HG03558 (cell line): ENCODE measurements around the gene UBE3D.
"Not testable (repeated sequence)": the region's sequence is repeated elsewhere in the genome, so short reads cannot be mapped to it uniquely, and the experiment has no call there.

ENCODE experiments used
- ATAC-seq: cut with Tn5 transposase; IDR thresholded peaks from one replicate; pipeline ENCODE4 v1.9.1; 2021; ENCODE audit warnings: moderate number of reproducible peaks; ENCODE audit not compliant: unreplicated experiment; ENCODE audit errors: extremely low read depth

UBE3D gene

DNA sequence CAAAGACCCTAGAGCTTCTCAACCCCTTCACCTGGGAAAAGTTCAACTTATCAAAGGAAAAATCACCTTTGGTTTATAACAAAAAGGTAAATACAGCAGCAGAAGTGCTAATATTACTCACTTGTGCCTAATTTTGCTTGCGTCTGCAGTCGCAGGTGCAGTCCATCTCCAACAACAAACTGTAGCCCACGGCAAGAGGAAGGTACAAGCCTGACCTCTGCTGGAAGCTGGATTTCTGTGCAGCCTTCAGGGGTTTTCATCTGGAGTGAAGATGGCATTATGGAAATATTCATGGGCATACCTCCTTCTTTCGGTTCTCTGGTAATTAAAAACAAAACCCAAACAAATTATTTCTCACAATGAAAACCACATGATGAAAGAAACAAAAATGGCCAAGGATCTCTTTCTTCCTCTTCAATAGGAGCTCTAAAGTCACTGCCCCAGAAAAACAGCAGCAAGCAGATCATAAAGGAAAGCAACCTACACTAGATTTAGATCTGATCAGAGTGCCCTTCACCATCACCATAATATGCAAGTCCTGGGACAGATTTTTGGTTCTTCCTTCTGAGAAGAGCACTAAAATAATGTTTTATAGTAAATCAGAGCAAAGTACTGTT, 7.8 kb downstream of the UBE3D start:
- ATAC-seq, result no peak

DNA sequence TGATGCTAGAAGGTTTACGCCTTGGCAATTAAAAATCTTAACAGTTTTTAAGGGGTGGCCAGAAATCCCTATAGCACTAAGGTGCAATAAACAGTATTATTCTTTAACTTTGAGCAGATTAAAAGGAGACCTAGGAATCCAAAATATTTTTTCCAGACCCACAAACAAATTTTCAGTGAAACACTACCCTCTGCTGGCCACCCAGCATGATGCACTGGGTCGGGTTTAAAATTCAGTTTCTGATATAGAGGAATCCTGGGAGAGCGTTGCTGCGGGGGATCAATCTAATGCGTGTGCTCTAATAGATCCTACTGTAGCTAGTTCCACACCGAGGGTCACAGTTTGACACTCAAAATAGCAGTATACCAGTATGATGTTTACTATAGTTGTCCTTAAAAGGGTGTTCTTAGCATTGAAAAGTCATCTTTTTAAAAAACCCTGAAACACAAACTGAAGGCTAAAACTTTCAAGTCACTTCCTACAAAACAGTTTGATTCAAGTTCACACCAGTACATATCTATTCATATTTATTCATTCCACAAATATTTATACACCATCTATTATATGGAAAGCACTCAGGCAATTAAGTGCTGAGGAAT, 10.2 kb downstream of the UBE3D start:
- ATAC-seq, result no peak

DNA sequence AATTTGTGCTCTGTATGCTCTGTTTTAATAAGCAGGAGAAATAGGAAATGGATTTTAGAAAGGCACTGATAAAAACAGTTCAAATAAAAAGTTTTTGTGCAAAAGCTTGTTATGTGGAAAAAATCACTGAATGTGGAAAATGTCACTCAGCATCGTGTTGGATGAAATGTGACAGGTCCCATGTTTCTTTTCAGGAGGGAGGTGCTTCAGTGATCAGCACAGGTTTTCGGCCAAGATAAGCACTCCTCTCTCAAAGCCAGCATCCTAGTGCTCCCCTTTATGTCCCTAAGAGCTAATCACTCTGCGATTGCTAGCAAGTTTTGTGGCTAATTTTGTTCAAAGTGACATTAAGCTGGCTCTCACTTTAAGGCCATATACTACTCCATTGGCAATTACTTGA, 12.0 kb downstream of the UBE3D start:
- ATAC-seq, result no peak

GRCh38 chr6:83051377-83052172, 14.1 kb downstream of the UBE3D start:
- no peak for ATAC-seq

DNA sequence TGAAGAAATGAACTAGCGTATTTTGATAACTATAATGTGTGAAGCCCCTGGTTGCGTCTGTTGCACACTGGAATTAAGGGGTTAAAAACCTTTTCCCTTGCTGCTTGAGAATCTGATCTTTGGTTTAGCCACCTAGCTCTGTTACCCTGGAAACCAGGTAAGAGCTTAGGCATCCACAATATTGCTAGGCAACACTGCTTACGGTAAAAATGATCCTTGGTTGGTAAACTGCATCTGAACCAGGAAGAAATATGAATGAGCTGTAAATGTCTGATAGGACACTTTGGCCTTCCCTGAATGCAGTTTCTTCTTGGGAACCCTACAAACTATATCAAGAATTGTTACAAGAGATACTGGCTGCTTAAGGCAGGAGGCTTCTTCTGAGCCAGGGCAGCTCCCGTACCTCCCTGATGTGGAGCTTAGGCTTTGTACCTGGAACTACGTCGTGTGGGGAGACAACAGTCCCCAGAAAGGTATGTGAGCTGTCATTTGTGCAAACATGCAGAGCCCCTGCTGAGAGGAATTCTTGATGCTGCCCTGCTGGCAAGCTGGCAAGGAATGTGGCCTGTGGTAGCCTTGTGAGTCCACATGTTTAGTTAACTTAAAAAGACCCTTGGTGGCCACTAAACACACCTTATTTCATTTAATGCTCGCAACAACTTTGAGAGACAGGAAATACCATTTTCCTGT, 18.4 kb downstream of the UBE3D start:
- ATAC-seq, result no peak

- ATAC-seq, result no peak
Measured at GRCh38 chr6:83044091-83044768, 21.4 kb downstream of the UBE3D start.

GRCh38 chr6:83042467-83043053, 23.1 kb downstream of the UBE3D start:
- ATAC-seq, result no peak

DNA sequence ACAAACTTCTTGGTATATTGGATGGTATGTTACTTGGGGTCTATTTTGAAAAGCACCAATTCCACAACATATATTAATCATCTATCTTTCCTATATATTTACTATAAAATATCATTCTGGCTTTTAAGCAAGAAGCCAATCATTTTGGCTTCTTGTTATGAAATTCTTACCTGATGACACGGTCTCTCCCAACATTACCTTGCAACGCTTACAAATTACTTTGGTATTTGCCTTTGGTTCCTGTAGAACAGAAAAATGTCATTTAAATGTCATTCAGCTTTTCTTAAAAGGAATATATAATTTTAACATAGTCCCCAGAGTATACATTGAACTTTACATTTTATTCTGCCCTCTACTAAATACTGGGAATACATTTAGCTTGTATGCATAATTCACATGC, 27.4 kb downstream of the UBE3D start:
- no peak for ATAC-seq

GRCh38 chr6:83031689-83032088, 34.0 kb downstream of the UBE3D start:
- no peak for ATAC-seq

DNA sequence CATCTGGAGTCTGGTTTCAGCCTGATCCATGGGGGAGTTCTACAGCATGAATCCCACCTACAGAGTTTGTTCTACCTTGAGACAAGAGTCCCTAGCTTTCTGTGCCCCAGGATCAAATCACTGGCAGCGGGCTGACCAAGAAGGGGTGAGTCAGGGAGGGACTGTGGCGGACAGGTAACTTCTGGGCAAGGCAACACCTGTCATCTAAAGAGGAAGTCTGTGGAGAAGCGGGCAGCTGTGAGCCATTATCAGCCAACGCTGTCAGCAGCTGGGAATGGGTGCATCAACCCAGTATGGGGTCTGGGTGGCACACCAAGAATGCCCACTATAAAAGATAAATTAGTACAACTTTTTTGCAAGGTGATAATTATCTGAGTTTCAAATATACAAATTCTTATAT, 45.9 kb downstream of the UBE3D start:
- ATAC-seq, result no peak

GRCh38 chr6:83011131-83011530, 54.5 kb downstream of the UBE3D start:
- not testable (repeated sequence) for ATAC-seq

DNA sequence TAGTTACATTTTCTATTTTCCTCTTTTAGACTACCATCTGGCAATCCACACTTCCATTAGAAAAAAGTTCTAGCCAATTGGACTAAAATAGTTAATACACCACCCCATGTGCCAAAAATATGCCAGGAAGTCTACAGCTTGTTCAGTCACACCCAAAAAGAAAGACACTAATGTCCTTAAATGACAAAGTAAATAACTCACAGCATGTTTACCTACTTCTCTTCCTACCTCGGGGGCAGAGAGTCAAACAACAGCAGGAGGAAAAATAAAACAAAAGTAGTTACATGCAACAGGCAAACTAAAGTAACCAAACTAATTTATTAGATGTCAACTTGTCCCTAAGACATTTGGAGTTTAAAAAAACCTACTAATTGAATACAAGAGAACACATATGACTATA, 57.0 kb downstream of the UBE3D start:
- ATAC-seq, result no peak

DNA sequence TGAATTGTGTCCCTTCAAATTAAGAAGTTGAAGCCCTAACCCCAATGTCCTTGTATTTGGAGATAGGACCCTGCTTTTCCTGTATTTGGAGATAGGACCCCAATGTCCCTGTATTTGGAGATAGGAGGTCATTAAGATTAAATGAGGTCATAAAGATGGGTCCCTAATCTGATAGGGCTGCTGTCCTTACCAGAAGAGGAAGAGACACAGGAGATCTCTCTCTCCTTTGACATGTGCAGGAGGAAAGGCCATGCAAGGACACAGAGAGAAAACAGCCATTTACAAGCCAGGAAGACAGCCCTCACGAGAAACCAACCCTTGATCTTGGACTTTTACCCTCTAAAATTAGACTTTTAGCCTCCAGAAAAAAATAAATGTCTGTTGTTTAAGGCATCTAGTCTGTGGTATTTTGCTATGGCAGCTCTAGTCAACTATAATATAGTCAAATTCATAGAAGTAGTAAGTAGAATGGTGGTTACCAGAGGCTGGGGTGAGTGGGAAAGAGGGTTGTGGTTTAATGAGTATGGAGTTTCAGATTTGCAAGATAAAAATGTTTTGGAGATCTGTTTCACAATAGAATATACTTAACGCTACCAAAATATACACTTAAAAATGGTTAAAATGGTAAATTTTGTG, 59.3 kb downstream of the UBE3D start:
- no peak for ATAC-seq

GRCh38 chr6:82996156-82996555, 69.5 kb downstream of the UBE3D start:
- no peak for ATAC-seq

- ATAC-seq, result no peak
Measured at GRCh38 chr6:82995066-82995465, 70.6 kb downstream of the UBE3D start.

- no peak for ATAC-seq
Measured at GRCh38 chr6:82989736-82990290, 75.8 kb downstream of the UBE3D start.

GRCh38 chr6:82988930-82989351, 76.7 kb downstream of the UBE3D start:
- no peak for ATAC-seq

DNA sequence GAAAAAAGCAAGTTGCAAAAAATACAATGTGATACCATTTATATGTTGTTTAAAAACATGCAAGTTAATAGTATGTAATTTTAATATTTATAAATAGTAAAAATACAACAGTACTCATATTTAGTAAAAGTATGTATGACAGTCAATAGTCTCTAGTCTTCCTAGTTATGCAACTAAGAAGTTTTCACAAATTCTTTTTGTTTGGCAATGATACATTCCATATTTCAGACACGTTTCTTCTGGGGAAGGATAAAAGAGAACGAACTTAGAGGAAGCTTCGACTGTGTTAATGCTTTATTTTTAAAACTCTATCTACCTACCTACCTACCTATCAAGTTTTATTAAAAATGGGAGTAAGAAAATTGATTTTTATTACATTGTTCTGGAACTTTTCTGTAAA, 77.7 kb downstream of the UBE3D start:
- no peak for ATAC-seq

GRCh38 chr6:82987416-82987815, 78.2 kb downstream of the UBE3D start:
- no peak for ATAC-seq
